Endodermal cell (in vitro differentiated cells): ENCODE data around the gene SETDB2. TPM values are rescaled to one million over a fixed set of nuclear protein-coding genes. Genes with fewer than 3 reads are reported as not detected.

Source experiments
- DNase-seq: peaks from one replicate; pipeline ENCODE4 v3.0.0-alpha.2; 2017
- H3K27ac ChIP-seq: 2 replicates; pipeline ENCODE4 v1.5.1; 2013; ENCODE audit warnings: mild to moderate bottlenecking, low read depth, low read length, moderate library complexity
- H3K27me3 ChIP-seq: 2 replicates; pipeline ENCODE4 v1.6.1; 2013; ENCODE audit warnings: mild to moderate bottlenecking, low read length, moderate library complexity; ENCODE audit not compliant: insufficient read depth, control insufficient read depth, poor library complexity, severe bottlenecking
- H3K36me3 ChIP-seq: 2 replicates; pipeline ENCODE4 v1.7.0; 2013; ENCODE audit warnings: mild to moderate bottlenecking, low read length, moderate library complexity; ENCODE audit not compliant: control insufficient read depth, insufficient read depth
- H3K4me1 ChIP-seq: one replicate; pipeline ENCODE4 v1.7.0; 2013; ENCODE audit warnings: low read length; ENCODE audit not compliant: control insufficient read depth, insufficient read depth
- H3K4me3 ChIP-seq: 2 replicates; pipeline ENCODE4 v1.5.1; 2013; ENCODE audit warnings: mild to moderate bottlenecking, low read length, moderate library complexity
- H3K9ac ChIP-seq: 2 replicates; pipeline ENCODE4 v1.6.1; 2013; ENCODE audit warnings: mild to moderate bottlenecking, low read length, moderate library complexity; ENCODE audit not compliant: poor library complexity, severe bottlenecking; ENCODE audit errors: extremely low read depth
- H3K9me3 ChIP-seq: 2 replicates; pipeline ENCODE4 v1.6.1; 2013; ENCODE audit warnings: mild to moderate bottlenecking, low read length, moderate library complexity; ENCODE audit not compliant: control insufficient read depth
- H3K27ac Mint-ChIP-seq: 2 replicates; pipeline ENCODE4 v1.8.0; 2020; ENCODE audit warnings: mixed read lengths
- H3K27me3 Mint-ChIP-seq: 2 replicates; pipeline ENCODE4 v1.8.0; 2021; ENCODE audit warnings: mild to moderate bottlenecking, mixed read lengths; ENCODE audit not compliant: insufficient read depth
- H3K36me3 Mint-ChIP-seq: 2 replicates; pipeline ENCODE4 v1.8.0; 2020; ENCODE audit warnings: low read depth, mixed read lengths
- H3K4me1 Mint-ChIP-seq: 2 replicates; pipeline ENCODE4 v1.8.0; 2020; ENCODE audit warnings: mixed read lengths
- H3K4me3 Mint-ChIP-seq: 2 replicates; pipeline ENCODE4 v1.8.0; 2020; ENCODE audit warnings: mild to moderate bottlenecking, moderate library complexity, mixed read lengths
- H3K9me3 Mint-ChIP-seq: 2 replicates; pipeline ENCODE4 v1.8.0; 2020; ENCODE audit warnings: mild to moderate bottlenecking, mixed read lengths
- WGBS, 2 experiments: methylation state at CpG; one replicate each; pipeline versions ENCODE4 v1.1.5 to v1.1.7; 2013; ENCODE audit warnings: missing lambda C conversion rate in 2 of 2, mixed read lengths in 1 of 2; ENCODE audit not compliant: insufficient coverage in 1 of 2, insufficient read length in 1 of 2; 5-methylcytosine and 5-hydroxymethylcytosine counted together
- total RNA-seq, 2 donors: library from RNA; stranded (reverse); fragmentation: NEBNext Ultra II Directional in 1 of 2; extraction: Animal tissue kit (Norgen Biotek cat#: 25700) in 1 of 2; gene quantifications; 2 replicates in 1 of 2; 3 replicates in 1 of 2; pipeline ENCODE4 v1.2.1, GENCODE V29; 2021
- TF ChIP-seq, protein P1 (sequence below): fragments of 200-600 bp; sonication (generic); conservative IDR thresholded peaks from 2 replicates; pipeline ENCODE4 v1.5.0; 2021; ENCODE audit warnings: antibody characterized with exemption, mild to moderate bottlenecking

SETDB2 gene
- total RNA-seq, 2 donors from 2014 or later: 7.8 to 9.5 TPM

DNA sequence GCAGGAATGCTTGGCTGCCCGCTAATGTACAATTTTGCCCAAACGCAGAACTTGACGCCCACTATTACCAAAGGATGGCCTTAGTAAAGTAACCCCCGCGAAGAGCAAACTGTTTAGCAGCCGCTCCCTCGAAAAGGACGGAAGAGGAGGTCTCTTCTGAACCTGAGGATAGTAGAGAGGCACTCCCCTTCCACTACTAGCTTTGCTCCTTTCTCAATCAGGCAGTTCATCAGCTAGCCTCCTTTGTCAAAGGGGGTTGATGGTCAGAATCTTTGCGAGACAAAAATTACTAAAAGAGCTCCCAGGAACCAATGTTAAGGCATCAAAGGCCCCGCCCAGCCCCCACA lies 744 bp upstream of the SETDB2 start:
- Histone ChIP-seq H3K27me3 (no peaks in the 10 kb centered on the region), H3K36me3 (peaks cover 6% of the 10 kb centered on the region), H3K27ac (peak overlapping the region; percentile 90), H3K4me1 (no peaks in the 10 kb centered on the region), H3K4me3 (peak overlapping the region; percentile 84), H3K9me3 (no peaks in the 10 kb centered on the region), H3K9ac (peak overlapping the region; percentile 91)
- Mint-ChIP-seq H3K4me1 (peaks cover 3% of the 10 kb centered on the region), H3K4me3 (peak overlapping the region; percentile 93), H3K9me3 (no peaks in the 10 kb centered on the region), H3K36me3 (peaks cover 1% of the 10 kb centered on the region), H3K27ac (peak overlapping the region; percentile 99), H3K27me3 (no peaks in the 10 kb centered on the region)
- DNase-seq: no peak
- WGBS, 2 experiments: 18 to 62% methylated on average over 9 to 10 of the region's 10 CpGs
- TF ChIP-seq, protein P1, sequence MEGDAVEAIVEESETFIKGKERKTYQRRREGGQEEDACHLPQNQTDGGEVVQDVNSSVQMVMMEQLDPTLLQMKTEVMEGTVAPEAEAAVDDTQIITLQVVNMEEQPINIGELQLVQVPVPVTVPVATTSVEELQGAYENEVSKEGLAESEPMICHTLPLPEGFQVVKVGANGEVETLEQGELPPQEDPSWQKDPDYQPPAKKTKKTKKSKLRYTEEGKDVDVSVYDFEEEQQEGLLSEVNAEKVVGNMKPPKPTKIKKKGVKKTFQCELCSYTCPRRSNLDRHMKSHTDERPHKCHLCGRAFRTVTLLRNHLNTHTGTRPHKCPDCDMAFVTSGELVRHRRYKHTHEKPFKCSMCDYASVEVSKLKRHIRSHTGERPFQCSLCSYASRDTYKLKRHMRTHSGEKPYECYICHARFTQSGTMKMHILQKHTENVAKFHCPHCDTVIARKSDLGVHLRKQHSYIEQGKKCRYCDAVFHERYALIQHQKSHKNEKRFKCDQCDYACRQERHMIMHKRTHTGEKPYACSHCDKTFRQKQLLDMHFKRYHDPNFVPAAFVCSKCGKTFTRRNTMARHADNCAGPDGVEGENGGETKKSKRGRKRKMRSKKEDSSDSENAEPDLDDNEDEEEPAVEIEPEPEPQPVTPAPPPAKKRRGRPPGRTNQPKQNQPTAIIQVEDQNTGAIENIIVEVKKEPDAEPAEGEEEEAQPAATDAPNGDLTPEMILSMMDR: no peak

DNA sequence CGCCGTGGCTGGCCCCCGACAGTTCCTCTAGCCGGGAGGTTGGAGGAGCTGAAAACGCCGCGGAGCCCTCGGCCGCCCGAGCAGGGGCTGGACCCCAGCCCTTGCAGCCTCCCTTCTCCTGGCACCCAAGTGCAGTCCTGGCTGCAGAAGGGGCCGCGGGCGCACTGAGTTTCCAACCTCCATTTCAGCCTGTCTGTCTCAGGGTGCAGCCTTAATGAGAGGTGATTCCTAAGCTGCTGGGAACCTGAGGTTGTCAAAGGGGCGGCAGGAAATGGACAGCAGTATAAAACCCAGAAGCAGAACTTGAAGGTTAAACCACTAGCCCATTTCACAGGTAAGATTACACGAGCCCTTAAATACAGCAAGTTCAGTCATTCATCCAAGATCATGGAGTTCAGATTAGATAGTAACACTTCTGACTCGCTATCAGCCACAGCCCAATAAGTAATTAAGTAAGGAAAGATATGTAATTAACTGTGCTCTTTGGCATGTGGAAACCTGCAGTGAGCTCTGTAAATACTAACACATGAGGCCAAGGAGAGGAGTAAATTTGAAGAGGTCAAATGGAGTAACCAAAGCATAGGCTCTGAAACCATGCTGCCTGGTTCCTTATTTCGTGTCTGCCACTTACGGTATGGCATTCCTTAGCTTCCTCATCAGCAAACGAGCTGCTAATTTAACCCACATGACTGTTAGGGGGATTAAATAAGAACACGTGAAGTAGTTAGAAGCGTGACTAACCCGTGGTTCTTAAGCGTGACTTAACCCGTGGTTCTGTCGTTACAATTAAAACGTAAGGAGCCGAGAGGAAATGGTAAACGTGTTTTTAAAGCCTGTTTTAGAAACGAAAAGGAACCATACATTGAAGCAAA lies 686 bp downstream of the SETDB2 start:
- H3K4me3 ChIP-seq: peak overlapping the region; percentile 84
- no peaks in the 10 kb centered on the region for H3K27me3 ChIP-seq
- H3K27ac ChIP-seq: peak overlapping the region; percentile 34
- peak overlapping the region; percentile 91 for H3K9ac ChIP-seq
- 7 to 20% methylated on average over 18 to 29 of the region's 29 CpGs for WGBS, 2 experiments
- TF ChIP-seq, protein P1: no peak
- Mint-ChIP-seq H3K4me1 (peaks cover 3% of the 10 kb centered on the region), H3K9me3 (no peaks in the 10 kb centered on the region), H3K4me3 (peak overlapping the region; percentile 93), H3K27ac (peak overlapping the region; percentile 99), H3K36me3 (peaks cover 4% of the 10 kb centered on the region), H3K27me3 (no peaks in the 10 kb centered on the region)
- no peaks in the 10 kb centered on the region for H3K4me1 ChIP-seq
- peaks cover 6% of the 10 kb centered on the region for H3K36me3 ChIP-seq
- H3K9me3 ChIP-seq: no peaks in the 10 kb centered on the region
- peak; percentile 67 for DNase-seq

DNA sequence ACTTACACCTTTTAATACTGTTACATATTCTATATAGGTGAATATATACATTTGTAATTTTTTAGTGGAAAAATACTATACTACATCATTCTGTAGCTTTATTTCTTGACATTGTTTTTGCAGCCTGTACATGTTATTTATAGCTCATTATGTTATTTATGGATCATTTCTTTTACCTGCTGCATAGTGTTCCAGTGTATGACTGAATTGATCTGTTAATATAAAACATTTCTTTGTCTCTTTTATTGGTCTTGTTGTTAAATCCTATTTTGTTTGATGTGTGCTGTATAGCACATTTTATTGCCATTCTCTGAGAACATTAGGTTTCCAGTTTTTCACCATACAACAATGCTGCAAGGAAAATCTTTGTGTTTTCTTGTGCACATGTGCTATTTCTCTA lies 2.4 kb downstream of the SETDB2 start:
- no peak for DNase-seq
- Mint-ChIP-seq H3K4me3 (no peak overlapping the region), H3K9me3 (no peaks in the 10 kb centered on the region), H3K36me3 (peaks cover 4% of the 10 kb centered on the region), H3K4me1 (peaks cover 3% of the 10 kb centered on the region), H3K27ac (no peak overlapping the region), H3K27me3 (no peaks in the 10 kb centered on the region)
- TF ChIP-seq, protein P1: no peak
- H3K27me3 ChIP-seq: no peaks in the 10 kb centered on the region
- no peaks in the 10 kb centered on the region for H3K9me3 ChIP-seq
- H3K27ac ChIP-seq: no peak overlapping the region
- no peaks in the 10 kb centered on the region for H3K4me1 ChIP-seq
- no peak overlapping the region for H3K9ac ChIP-seq
- H3K4me3 ChIP-seq: no peak overlapping the region
- H3K36me3 ChIP-seq: peaks cover 6% of the 10 kb centered on the region
